HG02981 (cell line): ENCODE measurements around the gene KRTAP9-8.
"Not testable (repeated sequence)": the region's sequence is repeated elsewhere in the genome, so short reads cannot be mapped to it uniquely, and the experiment has no call there.

Experiments used
- ATAC-seq: cut with Tn5 transposase; IDR thresholded peaks from one replicate; pipeline ENCODE4 v1.9.1; 2021; ENCODE audit warnings: mild to moderate bottlenecking, moderate library complexity; ENCODE audit not compliant: unreplicated experiment

KRTAP9-8 gene

GRCh38 chr17:41237949-41238437, at the start of gene KRTAP9-8:
TSS of gene KRTAP9-8 (plus strand) at chr17:41237999. CDS start at chr17:41238052, 53 bp downstream.
- ATAC-seq: not testable (repeated sequence)

- not testable (repeated sequence) for ATAC-seq
Measured at GRCh38 chr17:41189837-41190318, 47.9 kb upstream of the KRTAP9-8 start, which contains the start of gene KRTAP9-1. TSS of gene KRTAP9-1 (plus strand) at chr17:41189887. CDS start at chr17:41189887, 0 bp downstream.

GRCh38 chr17:41190328-41190727, 47.5 kb upstream of the KRTAP9-8 start:
- no peak for ATAC-seq

- no peak for ATAC-seq
Measured at GRCh38 chr17:41196068-41196467, 41.7 kb upstream of the KRTAP9-8 start.

GRCh38 chr17:41199421-41200078, 38.2 kb upstream of the KRTAP9-8 start:
- ATAC-seq: no peak

- no peak for ATAC-seq
Measured at GRCh38 chr17:41211845-41212466, 25.8 kb upstream of the KRTAP9-8 start.

- no peak for ATAC-seq
Measured at GRCh38 chr17:41212524-41213169, 25.2 kb upstream of the KRTAP9-8 start.

- no peak for ATAC-seq
Measured at GRCh38 chr17:41215681-41216080, 22.1 kb upstream of the KRTAP9-8 start.

GRCh38 chr17:41223821-41224220, 14.0 kb upstream of the KRTAP9-8 start:
- no peak for ATAC-seq

- ATAC-seq: no peak
Measured at GRCh38 chr17:41226051-41226450, 11.7 kb upstream of the KRTAP9-8 start.

- not testable (repeated sequence) for ATAC-seq
Measured at GRCh38 chr17:41226598-41227095, 11.2 kb upstream of the KRTAP9-8 start, which contains the start of gene KRTAP9-2. TSS of gene KRTAP9-2 (plus strand) at chr17:41226648. CDS start at chr17:41226655, 7 bp downstream.

GRCh38 chr17:41230094-41230493, 7.7 kb upstream of the KRTAP9-8 start:
- ATAC-seq: no peak

GRCh38 chr17:41231731-41232130, 6.1 kb upstream of the KRTAP9-8 start:
- no peak for ATAC-seq

GRCh38 chr17:41232399-41233105, 5.2 kb upstream of the KRTAP9-8 start, which contains the start of gene KRTAP9-3:
TSS of gene KRTAP9-3 (plus strand) at chr17:41232449. CDS start at chr17:41232502, 53 bp downstream.
- ATAC-seq: not testable (repeated sequence)

- not testable (repeated sequence) for ATAC-seq
Measured at GRCh38 chr17:41237116-41237515, 683 bp upstream of the KRTAP9-8 start.

- not testable (repeated sequence) for ATAC-seq
Measured at GRCh38 chr17:41246995-41247787, 9.4 kb downstream of the KRTAP9-8 start.

- ATAC-seq: not testable (repeated sequence)
Measured at GRCh38 chr17:41249637-41250240, 11.9 kb downstream of the KRTAP9-8 start, which contains the start of gene KRTAP9-4. TSS of gene KRTAP9-4 (plus strand) at chr17:41249687. CDS start at chr17:41249721, 34 bp downstream.

GRCh38 chr17:41251261-41251660, 13.5 kb downstream of the KRTAP9-8 start:
- ATAC-seq: no peak

- ATAC-seq: no peak
Measured at GRCh38 chr17:41254861-41255260, 17.1 kb downstream of the KRTAP9-8 start.
